ENCODE data around the gene SRMS.
"Not testable (repeated sequence)": the region's sequence is repeated elsewhere in the genome, so short reads cannot be mapped to it uniquely, and the experiment has no call there.

Gene SRMS

GRCh38 chr20:63578224-63579016 is 30.9 kb upstream of the SRMS start:
- no peak for DNase-seq (ENCODE audit: low read depth, low spot score)

- DNase-seq (ENCODE audit: low read depth, low spot score), result no peak
Observed at GRCh38 chr20:63577317-63577894, 29.9 kb upstream of the SRMS start.

GRCh38 chr20:63576311-63576710 is 28.8 kb upstream of the SRMS start:
- no peak for DNase-seq (ENCODE audit: low read depth, low spot score)

GRCh38 chr20:63574829-63575743 is 27.5 kb upstream of the SRMS start:
- no peak for DNase-seq (ENCODE audit: low read depth, low spot score)

GRCh38 chr20:63574156-63574828 is 26.7 kb upstream of the SRMS start, which contains the start of gene HELZ2:
TSS of gene HELZ2 (minus strand) at chr20:63574239. CDS start at chr20:63572385, 1,854 bp downstream.
- no peak for DNase-seq (ENCODE audit: low read depth, low spot score)

- no peak for DNase-seq (ENCODE audit: low read depth, low spot score)
Observed at GRCh38 chr20:63573647-63574131, 26.1 kb upstream of the SRMS start.

- no peak for DNase-seq (ENCODE audit: low read depth, low spot score)
Observed at GRCh38 chr20:63572788-63573646, 25.5 kb upstream of the SRMS start.

GRCh38 chr20:63572071-63572787 is 24.7 kb upstream of the SRMS start:
- no peak for DNase-seq (ENCODE audit: low read depth, low spot score)

GRCh38 chr20:63571087-63571478 is 23.5 kb upstream of the SRMS start:
- DNase-seq (ENCODE audit: low read depth, low spot score), result not testable (repeated sequence)

GRCh38 chr20:63570281-63571086 is 22.9 kb upstream of the SRMS start:
- DNase-seq (ENCODE audit: low read depth, low spot score), result no peak

GRCh38 chr20:63568986-63569949 is 21.7 kb upstream of the SRMS start:
- DNase-seq (ENCODE audit: low read depth, low spot score), result no peak

- DNase-seq (ENCODE audit: low read depth, low spot score), result no peak
Observed at GRCh38 chr20:63568170-63568981, 20.8 kb upstream of the SRMS start.

- DNase-seq (ENCODE audit: low read depth, low spot score), result no peak
Observed at GRCh38 chr20:63567386-63568169, 20.0 kb upstream of the SRMS start.

GRCh38 chr20:63567136-63567385 is 19.5 kb upstream of the SRMS start:
- DNase-seq (ENCODE audit: low read depth, low spot score), result no peak

- DNase-seq (ENCODE audit: low read depth, low spot score), result no peak
Observed at GRCh38 chr20:63566395-63567135, 19.0 kb upstream of the SRMS start.
